GM12874 (cell line): ENCODE data around the gene FBXO42.

Source experiments
- CTCF ChIP-seq: IDR thresholded peaks from 2 replicates; pipeline ENCODE4 v1.5.1; 2011; ENCODE audit warnings: low read depth, mild to moderate bottlenecking, control low read depth, low read length, moderate library complexity; ENCODE audit not compliant: insufficient read depth

FBXO42 gene

GRCh38 chr1:16247441-16247840 lies 104.8 kb downstream of the FBXO42 start:
- TF ChIP-seq CTCF, result no peak

GRCh38 chr1:16246961-16247360 lies 105.3 kb downstream of the FBXO42 start:
- no peak for TF ChIP-seq CTCF

- TF ChIP-seq CTCF, result no peak
Observed at GRCh38 chr1:16245476-16246196, 106.6 kb downstream of the FBXO42 start.

GRCh38 chr1:16244650-16245285 lies 107.5 kb downstream of the FBXO42 start:
- no peak for TF ChIP-seq CTCF

- TF ChIP-seq CTCF, result peak; percentile 82
Observed at GRCh38 chr1:16243936-16244649, 108.2 kb downstream of the FBXO42 start.

GRCh38 chr1:16243215-16243610 lies 109.1 kb downstream of the FBXO42 start:
- TF ChIP-seq CTCF, result no peak

- TF ChIP-seq CTCF, result no peak
Observed at GRCh38 chr1:16242556-16243214, 109.6 kb downstream of the FBXO42 start.
